ENCODE results near the gene ARHGEF9. TPM values are rescaled to one million over a fixed set of nuclear protein-coding genes. Genes with fewer than 3 reads are reported as not detected.

The ARHGEF9 gene
- total and polyA plus RNA-seq, 10 of the 15 experiments (the other 5 are each of a cell fraction or from before 2014, with no cell fraction given), result 3.2 to 25.2 (median 14.3) TPM

DNA sequence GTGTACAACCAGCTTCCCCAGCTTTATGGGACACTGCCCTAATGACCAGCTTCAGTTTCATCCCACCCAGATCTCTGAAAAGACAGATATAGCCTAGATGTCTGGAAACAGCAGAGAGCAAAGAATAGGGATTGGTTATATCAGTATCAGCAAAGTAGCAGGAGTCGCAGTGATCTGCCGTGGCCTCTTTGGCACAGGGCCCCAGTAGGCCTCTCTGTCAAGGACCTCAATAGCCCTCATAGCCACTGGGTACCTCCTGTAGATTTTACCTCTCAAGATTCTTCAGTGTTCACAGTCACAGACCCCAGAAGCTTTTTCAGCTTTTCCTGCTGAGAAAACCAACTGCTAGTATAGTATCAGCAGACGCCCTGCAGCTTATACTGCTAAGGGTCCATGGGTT is 104.6 kb downstream of the ARHGEF9 start (continued):
- TF ChIP-seq IRF3 (IDR thresholded peaks at IDR 0.05) (no peak), E2F8 (IDR thresholded peaks at IDR 0.05; ENCODE audit: low read depth, partially characterized antibody) (no peak), POLR2AphosphoS2 (IDR thresholded peaks at IDR 0.05; ENCODE audit: low read depth, low read length) (no peak)

DNA sequence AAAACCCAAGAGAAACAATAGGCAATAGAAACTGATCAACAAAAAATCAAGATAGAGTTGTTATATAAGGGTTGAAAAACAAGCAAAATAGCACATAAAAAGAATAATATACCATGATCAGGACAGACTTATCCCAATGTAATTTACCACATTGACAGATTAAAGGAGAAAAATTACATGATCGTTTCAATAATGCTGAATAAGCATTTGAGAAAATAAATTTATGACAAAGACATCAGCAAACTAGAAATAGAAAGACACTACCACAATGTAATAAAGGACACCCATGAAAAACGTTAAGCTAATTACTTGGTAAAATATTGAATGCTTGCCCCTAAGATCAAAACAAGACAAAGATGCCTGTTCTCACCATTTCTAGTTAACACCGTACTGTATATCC is 105.6 kb downstream of the ARHGEF9 start:
- 46% methylated on average over 3 of the region's 3 CpGs for WGBS (ENCODE audit: insufficient coverage, insufficient replicate concordance, low lambda C conversion rate, missing lambda C conversion rate)
- Histone ChIP-seq H3K79me2 (ENCODE audit: control insufficient read depth, insufficient read depth, low read length) (no peaks in the 10 kb centered on the region), H3K4me3 (no peak overlapping the region), H3K4me2 (ENCODE audit: control insufficient read depth, insufficient read depth) (no peak overlapping the region), H3K36me3 (ENCODE audit: control insufficient read depth in 2 of 2, insufficient read depth in 2 of 2, low read length in 1 of 2) (no peaks in the 10 kb centered on the region; a peak in 2 of 4 replicates), H3K9ac (ENCODE audit: control insufficient read depth, insufficient read depth, low read length) (no peak overlapping the region), H3K27ac (ENCODE audit: control insufficient read depth, insufficient read depth) (no peak overlapping the region), H3K4me1 (ENCODE audit: control insufficient read depth, insufficient read depth, low read length) (no peaks in the 10 kb centered on the region), H2AFZ (ENCODE audit: control insufficient read depth, low read depth, low read length) (no peak overlapping the region), H3K27me3 (replicated peaks in 1 of 2; ENCODE audit: control insufficient read depth in 2 of 2, insufficient read depth in 2 of 2, low read length in 1 of 2) (no peaks in the 10 kb centered on the region), H4K20me1 (ENCODE audit: control insufficient read depth, insufficient read depth) (no peaks in the 10 kb centered on the region), H3K9me3 (replicated peaks; ENCODE audit: control insufficient read depth, insufficient read depth, low read length) (no peaks in the 10 kb centered on the region; the same call in 2 of the 3 replicates)
- ChIA-PET SMC1A (ENCODE audit: uncharacterized antibody, unreplicated experiment) (no interaction called here), POLR2A (no interaction called here), RAD21 (ENCODE audit: unreplicated experiment) (no interaction called here), CTCF (no interaction called here)
- FAIRE-seq, result no peak
- DNase-seq (ENCODE audit: low read depth, low spot score), result no peak
- no TSS peak for BruUV-seq (replicated peaks)
- in situ Hi-C loops (cut with MboI), result no loop called here
- no peak for ATAC-seq
- TF ChIP-seq HDGF (IDR thresholded peaks at IDR 0.05) (no peak), LARP7 (IDR thresholded peaks at IDR 0.05) (no peak), FOS (IDR thresholded peaks at IDR 0.05; ENCODE audit: borderline replicate concordance, extremely low read depth, insufficient read length) (no peak)
- intact Hi-C loops (cut with micrococcal nuclease; ENCODE audit: unreplicated experiment), result no loop called here
